Inferior parietal cortex (tissue), 1 donor: Measurements from ENCODE around the gene ANKRD24.
A peak's percentile ranks its signal among the peaks of the same experiment; 100 is the strongest.
"Not testable (repeated sequence)": the region's sequence is repeated elsewhere in the genome, so short reads cannot be mapped to it uniquely, and the experiment has no call there.

Source experiments
- DNase-seq: peaks from one replicate; pipeline ENCODE4 v3.0.0-alpha.2; 2016; ENCODE audit errors: extremely low spot score

Gene ANKRD24

DNA sequence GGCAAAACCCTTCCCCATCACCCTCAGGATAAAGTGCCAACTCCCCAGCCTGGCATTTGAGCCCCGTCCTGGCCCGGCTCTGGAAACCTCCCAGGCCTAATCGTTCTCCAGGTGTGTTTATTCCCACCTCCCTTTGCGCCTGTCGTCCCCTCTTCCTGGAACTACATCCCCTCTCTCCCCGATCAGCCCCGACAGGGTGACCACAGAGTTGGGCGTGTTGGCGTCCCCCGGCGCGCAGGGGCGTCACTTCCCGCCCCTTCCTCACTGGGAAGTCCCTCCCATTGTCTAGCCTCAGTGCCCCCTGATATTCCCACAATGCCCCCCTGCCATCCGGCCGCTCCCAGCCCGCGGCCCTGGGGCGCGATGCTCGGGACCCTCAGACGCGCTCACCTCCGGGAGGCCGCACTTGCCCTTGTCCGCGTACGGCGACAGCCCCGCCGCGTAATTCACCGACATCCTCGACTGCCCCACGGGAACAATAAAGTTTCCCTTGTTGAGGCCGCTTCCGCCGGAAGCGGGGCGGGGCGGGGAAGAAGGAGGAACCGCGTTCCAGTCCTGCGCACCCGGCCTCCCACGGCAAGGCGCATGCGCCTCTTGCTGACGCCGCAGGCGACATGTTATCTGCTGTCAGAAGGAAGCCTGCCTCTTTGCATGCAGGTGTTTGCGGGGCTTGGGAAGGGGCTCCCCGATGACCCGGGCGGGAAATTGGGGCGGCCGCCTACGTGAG, at the start of gene ANKRD24, which contains the start of gene SIRT6:
ANKRD24 (plus strand) TSS at position 606 of the 727 bp plus-strand sequence. CDS start 3,737 bp downstream, outside the sequence.
SIRT6 (minus strand) TSS at position 480 of the 727 bp plus-strand sequence; CDS start at position 456, 24 bp downstream.
- DNase-seq = peak; percentile 98

GRCh38 chr19:4134351-4134750, 48.1 kb upstream of the ANKRD24 start:
- no peak for DNase-seq

- DNase-seq = not testable (repeated sequence)
These were observed 47.1 kb upstream of the ANKRD24 start for GRCh38 chr19:4135386-4135785.

DNA sequence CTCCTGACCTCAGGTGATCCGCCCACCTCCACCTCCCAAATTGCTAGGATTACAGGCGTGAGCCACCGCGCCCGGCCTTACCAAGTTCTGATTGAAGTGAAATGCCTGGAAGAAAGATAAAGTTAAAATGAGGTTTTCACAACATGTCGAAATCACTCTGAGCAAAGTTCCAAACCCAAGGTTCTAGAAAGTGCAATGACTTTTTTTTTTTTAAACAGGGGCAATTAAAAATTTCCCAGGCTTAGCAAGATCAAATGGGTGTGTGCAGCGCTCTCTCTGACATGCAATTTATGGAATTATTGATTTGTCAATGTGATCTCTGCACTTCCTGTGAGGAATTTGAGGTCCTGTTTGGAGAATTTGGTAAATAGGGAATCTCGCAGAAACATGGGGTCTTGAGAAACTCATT, 45.8 kb upstream of the ANKRD24 start:
- DNase-seq = no peak

- DNase-seq = no peak
These were observed 44.0 kb upstream of the ANKRD24 start for GRCh38 chr19:4138445-4138844.

DNA sequence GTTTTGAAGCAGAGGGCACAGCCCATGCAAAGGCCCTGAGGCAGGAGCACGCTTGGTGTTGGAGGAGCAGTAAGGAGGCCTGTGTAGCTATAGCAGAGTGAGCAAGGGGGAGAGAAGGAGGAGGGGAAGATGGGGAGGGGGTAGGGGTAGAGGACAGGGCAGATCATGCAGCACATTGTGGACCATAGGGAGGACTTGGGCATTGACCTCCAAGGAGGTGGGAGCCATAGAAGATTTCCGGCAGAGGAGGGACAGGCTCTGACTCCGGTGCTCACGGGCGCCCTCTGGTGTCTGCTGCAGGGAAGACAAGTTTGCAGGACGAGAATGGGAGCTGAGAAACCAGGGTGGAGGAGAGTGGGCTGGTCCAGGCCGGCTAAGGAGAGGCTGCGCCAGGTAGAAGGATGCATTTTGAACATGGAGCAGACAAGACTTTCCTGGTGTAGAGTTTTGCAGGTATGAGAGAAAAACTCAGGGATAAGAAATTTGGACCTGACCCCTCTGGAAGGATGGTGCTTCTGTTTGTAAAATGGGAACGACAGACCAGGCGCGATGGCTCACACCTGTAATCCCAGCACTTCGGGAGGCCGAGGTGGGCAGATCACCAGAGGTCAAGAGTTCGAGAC, 42.8 kb upstream of the ANKRD24 start:
- DNase-seq = peak; percentile 60

DNA sequence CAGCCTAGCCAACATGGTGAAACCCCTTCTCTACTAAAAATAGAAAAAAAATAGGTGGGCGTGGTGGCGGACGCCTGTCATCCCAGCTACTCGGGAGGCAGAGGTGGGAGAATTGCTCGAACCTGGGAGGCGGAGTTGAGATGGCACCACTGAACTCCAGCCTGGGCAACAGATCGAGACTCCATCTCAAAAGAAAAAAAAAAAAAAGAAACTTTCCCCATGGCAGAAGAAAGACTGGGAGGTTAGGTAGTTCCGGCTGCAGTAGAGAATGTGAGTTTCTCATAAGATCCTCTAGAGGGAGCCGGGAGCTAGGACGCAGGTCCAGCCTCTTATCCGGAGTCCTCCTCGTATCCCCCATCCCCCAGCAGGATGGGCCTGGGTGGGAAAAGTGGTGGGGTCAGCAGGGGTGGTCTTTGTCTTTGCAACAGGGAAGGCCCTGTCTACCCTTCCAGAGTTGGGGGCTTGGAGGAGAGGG, 42.2 kb upstream of the ANKRD24 start:
- peak; percentile 53 for DNase-seq

GRCh38 chr19:4142916-4143315, 39.6 kb upstream of the ANKRD24 start:
- DNase-seq = not testable (repeated sequence)

- no peak for DNase-seq
These were observed 37.7 kb upstream of the ANKRD24 start for GRCh38 chr19:4144666-4145249.

GRCh38 chr19:4149518-4150288, 32.8 kb upstream of the ANKRD24 start:
- no peak for DNase-seq

GRCh38 chr19:4151623-4152022, 30.9 kb upstream of the ANKRD24 start:
- no peak for DNase-seq

- DNase-seq = no peak
These were observed 30.1 kb upstream of the ANKRD24 start for GRCh38 chr19:4152241-4152998.

DNA sequence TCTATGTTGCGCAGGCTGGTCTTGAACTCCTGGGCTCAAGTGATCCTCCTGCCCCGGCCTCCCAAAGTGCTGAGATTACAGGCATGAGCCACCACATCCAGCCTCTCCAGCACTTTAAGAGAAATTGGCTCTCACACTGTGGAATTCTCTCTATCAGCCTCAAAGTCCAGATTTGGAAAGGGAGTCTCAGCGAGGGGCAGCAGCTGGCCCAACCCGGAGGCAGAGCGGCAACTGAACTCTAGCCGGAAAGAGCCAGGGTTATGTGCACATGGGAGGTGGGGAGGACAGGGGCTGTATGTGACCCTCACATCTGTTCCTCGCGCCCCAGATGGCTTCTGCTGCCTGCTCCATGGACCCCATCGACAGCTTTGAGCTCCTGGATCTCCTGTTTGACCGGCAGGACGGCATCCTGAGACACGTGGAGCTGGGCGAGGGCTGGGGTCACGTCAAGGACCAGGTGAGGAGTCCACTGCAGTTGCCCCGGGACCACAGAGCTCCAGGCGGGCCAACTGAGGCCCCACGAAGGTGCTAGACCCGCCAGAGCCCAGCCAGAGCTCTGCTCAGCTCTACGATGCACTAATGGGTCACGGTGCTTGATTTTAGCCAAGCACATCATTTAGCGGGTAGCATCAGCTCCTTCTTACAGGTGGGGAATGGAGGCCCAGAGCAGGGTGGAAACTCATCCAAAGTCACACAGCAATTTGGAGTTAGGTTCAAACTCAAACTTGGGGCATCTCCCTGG, 27.7 kb upstream of the ANKRD24 start:
- no peak for DNase-seq

DNA sequence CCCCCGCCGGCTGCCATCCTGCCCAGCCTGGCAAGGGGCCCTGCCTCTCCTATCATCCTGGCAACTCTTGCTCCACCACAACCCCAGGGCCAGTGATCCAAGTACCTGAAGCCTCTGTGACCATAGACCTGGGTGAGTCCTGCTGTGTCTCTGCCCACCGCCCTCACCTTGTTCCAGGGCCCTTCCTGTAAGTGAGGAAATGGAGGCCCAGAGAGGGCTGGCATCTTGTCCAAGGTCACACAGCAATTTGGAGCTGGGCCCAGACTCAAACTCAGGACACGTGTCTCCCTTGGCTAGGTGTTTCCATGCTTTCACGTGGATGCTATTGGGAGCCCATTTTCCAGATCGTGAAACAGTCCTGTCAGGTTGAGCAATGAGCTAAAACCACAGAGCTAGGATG, 25.3 kb upstream of the ANKRD24 start:
- DNase-seq = no peak

DNA sequence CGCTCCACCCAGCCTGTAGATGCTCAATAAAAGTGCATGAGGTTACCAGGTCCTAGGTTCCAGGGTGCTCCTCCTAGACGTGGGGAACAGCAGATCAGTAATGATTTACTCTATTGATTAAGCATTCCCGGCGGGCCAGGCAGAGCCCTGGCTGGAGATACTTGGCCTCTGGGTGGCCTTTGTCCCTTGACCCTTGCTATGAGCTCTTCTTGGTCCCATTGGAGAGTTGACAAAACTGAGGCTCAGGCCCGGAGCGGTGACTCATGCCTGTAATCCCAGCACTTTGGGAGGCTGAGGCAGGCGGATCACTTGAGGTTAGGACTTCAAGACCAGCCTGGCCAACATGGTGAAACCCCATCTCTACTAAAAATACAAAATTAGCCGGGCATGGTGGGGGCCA, 24.5 kb upstream of the ANKRD24 start:
- DNase-seq = not testable (repeated sequence)

DNA sequence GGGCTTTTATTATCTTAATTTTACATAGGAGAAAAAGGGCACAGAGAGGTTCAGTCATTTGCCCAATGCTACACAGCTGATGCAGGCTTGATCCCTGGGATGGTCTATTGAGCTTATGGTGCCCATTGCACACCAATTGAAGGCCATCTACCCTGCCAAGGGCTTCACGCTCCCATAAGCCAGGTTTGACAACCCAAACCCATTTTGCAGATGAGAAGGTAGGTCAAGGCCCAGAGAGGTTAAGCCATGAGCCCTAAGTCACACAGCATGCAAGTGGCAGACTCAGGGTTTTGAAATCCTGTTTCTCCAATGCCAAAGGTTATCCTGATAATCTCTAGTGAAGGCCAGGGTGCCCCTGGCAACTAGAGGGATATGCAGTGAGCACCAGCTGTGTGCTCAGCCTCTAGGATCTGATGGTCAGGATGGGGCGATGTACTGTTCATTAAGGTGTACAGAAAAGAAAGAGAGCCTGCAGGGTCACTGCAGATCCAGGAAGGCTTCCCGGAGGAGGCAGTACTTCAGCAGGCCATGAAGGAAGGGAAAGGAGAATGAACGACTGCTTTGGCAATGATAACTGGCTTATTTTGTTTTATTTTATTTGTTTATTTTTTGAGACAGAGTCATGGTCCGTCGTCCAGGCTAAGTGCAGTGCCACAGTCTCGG, 20.9 kb upstream of the ANKRD24 start:
- DNase-seq = no peak

DNA sequence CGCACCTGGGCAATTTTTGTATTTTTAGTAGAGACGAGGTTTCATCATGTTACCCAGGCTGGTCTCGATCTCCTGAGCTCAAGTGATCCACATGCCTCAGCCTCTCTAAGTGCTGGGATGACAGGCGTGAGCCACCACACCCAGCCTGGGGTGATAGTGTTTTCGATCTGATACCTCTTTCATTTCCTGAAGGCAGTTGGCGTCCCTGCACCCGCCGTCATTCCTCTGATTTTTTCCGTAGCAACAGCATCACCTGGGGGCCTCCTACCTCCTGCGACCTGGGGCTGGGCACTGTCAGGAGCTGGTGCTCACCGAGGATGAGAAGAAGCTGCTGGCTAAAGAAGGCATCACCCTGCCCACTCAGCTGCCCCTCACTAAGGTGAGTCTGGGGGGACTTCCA, 18.2 kb upstream of the ANKRD24 start:
- no peak for DNase-seq

DNA sequence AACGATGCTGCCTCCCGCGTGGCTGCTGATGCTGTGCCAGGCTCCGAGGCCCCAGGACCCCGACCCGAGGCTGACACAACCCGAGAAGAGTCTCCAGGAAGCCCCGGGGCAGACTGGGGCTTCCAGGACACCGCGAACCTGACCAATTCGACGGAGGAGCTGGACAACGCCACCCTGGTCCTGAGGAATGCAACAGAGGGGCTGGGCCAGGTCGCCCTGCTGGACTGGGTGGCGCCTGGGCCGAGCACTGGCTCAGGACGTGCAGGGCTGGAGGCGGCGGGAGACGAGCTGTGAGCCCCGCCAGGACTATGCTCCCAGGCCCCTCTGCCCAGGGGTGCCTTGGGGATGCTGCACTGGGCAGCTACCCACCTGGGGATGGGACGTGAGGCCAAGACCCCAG, 10.8 kb upstream of the ANKRD24 start:
- DNase-seq = no peak

GRCh38 chr19:4172861-4173473, 9.5 kb upstream of the ANKRD24 start:
- DNase-seq = peak; percentile 7
